ENCODE results near the gene ST7.

The ST7 gene

GRCh38 chr7:116990056-116990455 is 36.8 kb downstream of the ST7 start:
- Histone ChIP-seq H3K36me3 (ENCODE audit: insufficient read depth, insufficient read length, low read length) (no peaks in the 10 kb centered on the region), H3K4me3 (ENCODE audit: insufficient read length, low read depth) (no peak overlapping the region), H3K9me3 (ENCODE audit: insufficient read depth, low read length) (peaks cover 27% of the 10 kb centered on the region; the same call in 1 of the 2 replicates), H3K27me3 (ENCODE audit: insufficient read depth, insufficient read length) (no peaks in the 10 kb centered on the region), H3K4me1 (ENCODE audit: insufficient read depth, insufficient read length) (no peaks in the 10 kb centered on the region), H3K9ac (ENCODE audit: insufficient read length, low read depth) (no peak overlapping the region)
- no peak for DNase-seq (ENCODE audit: low read depth, low spot score)
- no peak for TF ChIP-seq SUZ12 (IDR thresholded peaks at IDR 0.05; ENCODE audit: extremely low read depth, insufficient read depth, insufficient read length)
- no peak for TF ChIP-seq ZNF274 (IDR thresholded peaks at IDR 0.05; ENCODE audit: low read depth, low read length)
- no peak for TF ChIP-seq YY1 (IDR thresholded peaks at IDR 0.05; ENCODE audit: insufficient read depth, insufficient read length)

DNA sequence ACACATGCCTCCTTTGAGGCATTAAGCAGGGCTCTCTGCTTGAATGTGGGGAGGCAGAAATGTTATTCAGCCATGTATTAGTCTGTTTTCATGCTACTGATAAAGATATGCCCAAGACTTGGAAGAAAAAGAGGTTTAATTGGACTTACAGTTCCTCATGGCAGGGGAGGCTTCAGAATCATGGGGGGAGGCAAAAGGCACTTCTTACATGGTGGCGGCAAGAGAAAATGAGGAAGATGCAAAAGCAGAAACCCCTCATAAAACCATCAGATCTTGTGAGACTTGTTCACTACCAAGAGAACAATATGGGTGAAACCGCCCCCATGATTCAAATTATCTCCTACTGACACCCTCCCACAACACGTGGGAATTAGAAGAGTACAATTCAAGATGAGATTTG is 37.9 kb downstream of the ST7 start:
- no peak overlapping the region for H3K9ac ChIP-seq (ENCODE audit: insufficient read length, low read depth)
- peaks cover 27% of the 10 kb centered on the region; the same call in 1 of the 2 replicates for H3K9me3 ChIP-seq (ENCODE audit: insufficient read depth, low read length)
- no peaks in the 10 kb centered on the region for H3K27me3 ChIP-seq (ENCODE audit: insufficient read depth, insufficient read length)
- no peaks in the 10 kb centered on the region for H3K36me3 ChIP-seq (ENCODE audit: insufficient read depth, insufficient read length, low read length)
- no peak for TF ChIP-seq YY1 (IDR thresholded peaks at IDR 0.05; ENCODE audit: insufficient read depth, insufficient read length)
- TF ChIP-seq SUZ12 (IDR thresholded peaks at IDR 0.05; ENCODE audit: extremely low read depth, insufficient read depth, insufficient read length) = no peak
- TF ChIP-seq ZNF274 (IDR thresholded peaks at IDR 0.05; ENCODE audit: low read depth, low read length) = no peak
- no peak overlapping the region for H3K4me3 ChIP-seq (ENCODE audit: insufficient read length, low read depth)
- no peak for DNase-seq (ENCODE audit: low read depth, low spot score)
- H3K4me1 ChIP-seq (ENCODE audit: insufficient read depth, insufficient read length) = no peaks in the 10 kb centered on the region

- Histone ChIP-seq H3K27me3 (ENCODE audit: insufficient read depth, insufficient read length) (no peaks in the 10 kb centered on the region), H3K36me3 (ENCODE audit: insufficient read depth, insufficient read length, low read length) (no peaks in the 10 kb centered on the region), H3K9me3 (ENCODE audit: insufficient read depth, low read length) (peaks cover 44% of the 10 kb centered on the region; the same call in 1 of the 2 replicates), H3K4me3 (ENCODE audit: insufficient read length, low read depth) (no peak overlapping the region), H3K4me1 (ENCODE audit: insufficient read depth, insufficient read length) (no peaks in the 10 kb centered on the region), H3K9ac (ENCODE audit: insufficient read length, low read depth) (no peak overlapping the region)
- no peak for TF ChIP-seq ZNF274 (IDR thresholded peaks at IDR 0.05; ENCODE audit: low read depth, low read length)
- no peak for TF ChIP-seq YY1 (IDR thresholded peaks at IDR 0.05; ENCODE audit: insufficient read depth, insufficient read length)
- TF ChIP-seq SUZ12 (IDR thresholded peaks at IDR 0.05; ENCODE audit: extremely low read depth, insufficient read depth, insufficient read length) = no peak
- no peak for DNase-seq (ENCODE audit: low read depth, low spot score)
Measured at GRCh38 chr7:116994611-116995010, 41.3 kb downstream of the ST7 start.

DNA sequence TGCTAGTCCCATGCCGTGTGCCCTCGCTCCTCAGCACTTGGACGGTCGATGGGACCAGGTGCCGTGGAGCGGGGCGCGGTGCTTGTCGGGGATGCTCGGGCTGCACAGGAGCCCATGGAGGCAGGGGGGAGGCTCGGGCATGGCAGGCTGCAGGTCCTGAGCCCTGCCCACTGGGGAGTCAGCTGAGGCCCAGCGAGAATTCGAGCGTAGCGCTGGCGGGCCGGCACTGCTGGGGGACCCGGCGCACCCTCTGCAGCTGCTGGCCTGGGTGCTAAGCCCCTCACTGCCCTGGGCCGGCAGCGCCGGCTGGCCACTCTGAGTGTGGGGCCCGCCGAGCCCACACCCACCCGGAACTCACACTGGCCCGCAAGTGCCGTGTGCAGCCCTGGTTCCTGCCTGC is 44.7 kb downstream of the ST7 start:
- Histone ChIP-seq H3K4me3 (ENCODE audit: insufficient read length, low read depth) (no peak overlapping the region), H3K9ac (ENCODE audit: insufficient read length, low read depth) (no peak overlapping the region), H3K27me3 (ENCODE audit: insufficient read depth, insufficient read length) (no peaks in the 10 kb centered on the region), H3K4me1 (ENCODE audit: insufficient read depth, insufficient read length) (no peaks in the 10 kb centered on the region), H3K36me3 (ENCODE audit: insufficient read depth, insufficient read length, low read length) (no peaks in the 10 kb centered on the region), H3K9me3 (ENCODE audit: insufficient read depth, low read length) (peaks cover 18% of the 10 kb centered on the region; the same call in 1 of the 2 replicates)
- TF ChIP-seq YY1 (IDR thresholded peaks at IDR 0.05; ENCODE audit: insufficient read depth, insufficient read length) = no peak
- TF ChIP-seq ZNF274 (IDR thresholded peaks at IDR 0.05; ENCODE audit: low read depth, low read length) = no peak
- TF ChIP-seq SUZ12 (IDR thresholded peaks at IDR 0.05; ENCODE audit: extremely low read depth, insufficient read depth, insufficient read length) = no peak
- DNase-seq (ENCODE audit: low read depth, low spot score) = no peak

GRCh38 chr7:116998567-116999175 is 45.4 kb downstream of the ST7 start:
- no peak for TF ChIP-seq ZNF274 (IDR thresholded peaks at IDR 0.05; ENCODE audit: low read depth, low read length)
- no peak for TF ChIP-seq YY1 (IDR thresholded peaks at IDR 0.05; ENCODE audit: insufficient read depth, insufficient read length)
- no peak for TF ChIP-seq SUZ12 (IDR thresholded peaks at IDR 0.05; ENCODE audit: extremely low read depth, insufficient read depth, insufficient read length)
- Histone ChIP-seq H3K4me3 (ENCODE audit: insufficient read length, low read depth) (no peak overlapping the region), H3K9ac (ENCODE audit: insufficient read length, low read depth) (no peak overlapping the region), H3K9me3 (ENCODE audit: insufficient read depth, low read length) (peaks cover 18% of the 10 kb centered on the region; the same call in 1 of the 2 replicates), H3K27me3 (ENCODE audit: insufficient read depth, insufficient read length) (no peaks in the 10 kb centered on the region), H3K36me3 (ENCODE audit: insufficient read depth, insufficient read length, low read length) (no peaks in the 10 kb centered on the region), H3K4me1 (ENCODE audit: insufficient read depth, insufficient read length) (no peaks in the 10 kb centered on the region)
- no peak for DNase-seq (ENCODE audit: low read depth, low spot score)

DNA sequence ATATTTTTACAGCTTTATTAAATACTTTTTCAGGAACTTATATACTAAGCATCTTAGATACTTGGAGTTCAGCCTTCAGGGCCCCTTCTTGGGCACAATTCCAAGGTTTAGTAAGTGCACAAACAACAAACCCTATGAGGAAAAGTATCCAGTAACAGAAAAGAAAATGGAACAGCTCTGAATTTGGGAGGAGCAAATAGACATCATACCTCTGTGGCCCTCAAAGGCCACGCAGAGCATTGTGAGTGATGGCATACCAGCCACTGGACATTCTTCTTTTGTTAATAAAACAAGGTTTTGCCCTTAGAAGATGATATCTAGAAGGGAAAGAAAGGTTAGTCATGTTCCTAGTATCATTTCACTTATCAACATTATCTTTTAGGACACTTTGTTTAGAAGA is 46.0 kb downstream of the ST7 start:
- Histone ChIP-seq H3K4me1 (ENCODE audit: insufficient read depth, insufficient read length) (no peaks in the 10 kb centered on the region), H3K9ac (ENCODE audit: insufficient read length, low read depth) (no peak overlapping the region), H3K36me3 (ENCODE audit: insufficient read depth, insufficient read length, low read length) (no peaks in the 10 kb centered on the region), H3K4me3 (ENCODE audit: insufficient read length, low read depth) (no peak overlapping the region), H3K9me3 (ENCODE audit: insufficient read depth, low read length) (peaks cover 18% of the 10 kb centered on the region; the same call in 1 of the 2 replicates), H3K27me3 (ENCODE audit: insufficient read depth, insufficient read length) (no peaks in the 10 kb centered on the region)
- DNase-seq (ENCODE audit: low read depth, low spot score) = no peak
- TF ChIP-seq YY1 (IDR thresholded peaks at IDR 0.05; ENCODE audit: insufficient read depth, insufficient read length) (no peak), SUZ12 (IDR thresholded peaks at IDR 0.05; ENCODE audit: extremely low read depth, insufficient read depth, insufficient read length) (no peak), ZNF274 (IDR thresholded peaks at IDR 0.05; ENCODE audit: low read depth, low read length) (no peak)

GRCh38 chr7:117001283-117001682 is 48.0 kb downstream of the ST7 start:
- TF ChIP-seq ZNF274 (IDR thresholded peaks at IDR 0.05; ENCODE audit: low read depth, low read length) (no peak), SUZ12 (IDR thresholded peaks at IDR 0.05; ENCODE audit: extremely low read depth, insufficient read depth, insufficient read length) (no peak), YY1 (IDR thresholded peaks at IDR 0.05; ENCODE audit: insufficient read depth, insufficient read length) (no peak)
- Histone ChIP-seq H3K36me3 (ENCODE audit: insufficient read depth, insufficient read length, low read length) (no peaks in the 10 kb centered on the region), H3K27me3 (ENCODE audit: insufficient read depth, insufficient read length) (no peaks in the 10 kb centered on the region), H3K4me1 (ENCODE audit: insufficient read depth, insufficient read length) (no peaks in the 10 kb centered on the region), H3K9me3 (ENCODE audit: insufficient read depth, low read length) (peaks cover 18% of the 10 kb centered on the region; the same call in 1 of the 2 replicates), H3K9ac (ENCODE audit: insufficient read length, low read depth) (no peak overlapping the region), H3K4me3 (ENCODE audit: insufficient read length, low read depth) (no peak overlapping the region)
- no peak for DNase-seq (ENCODE audit: low read depth, low spot score)
